Measurements from ENCODE around the gene ENTPD2. TPM values are rescaled to one million over a fixed set of nuclear protein-coding genes. Genes with fewer than 3 reads are reported as not detected.

Gene ENTPD2
- total and polyA plus RNA-seq, 8 donors, result 0.91 to 6.5 (median 2.7) TPM

DNA sequence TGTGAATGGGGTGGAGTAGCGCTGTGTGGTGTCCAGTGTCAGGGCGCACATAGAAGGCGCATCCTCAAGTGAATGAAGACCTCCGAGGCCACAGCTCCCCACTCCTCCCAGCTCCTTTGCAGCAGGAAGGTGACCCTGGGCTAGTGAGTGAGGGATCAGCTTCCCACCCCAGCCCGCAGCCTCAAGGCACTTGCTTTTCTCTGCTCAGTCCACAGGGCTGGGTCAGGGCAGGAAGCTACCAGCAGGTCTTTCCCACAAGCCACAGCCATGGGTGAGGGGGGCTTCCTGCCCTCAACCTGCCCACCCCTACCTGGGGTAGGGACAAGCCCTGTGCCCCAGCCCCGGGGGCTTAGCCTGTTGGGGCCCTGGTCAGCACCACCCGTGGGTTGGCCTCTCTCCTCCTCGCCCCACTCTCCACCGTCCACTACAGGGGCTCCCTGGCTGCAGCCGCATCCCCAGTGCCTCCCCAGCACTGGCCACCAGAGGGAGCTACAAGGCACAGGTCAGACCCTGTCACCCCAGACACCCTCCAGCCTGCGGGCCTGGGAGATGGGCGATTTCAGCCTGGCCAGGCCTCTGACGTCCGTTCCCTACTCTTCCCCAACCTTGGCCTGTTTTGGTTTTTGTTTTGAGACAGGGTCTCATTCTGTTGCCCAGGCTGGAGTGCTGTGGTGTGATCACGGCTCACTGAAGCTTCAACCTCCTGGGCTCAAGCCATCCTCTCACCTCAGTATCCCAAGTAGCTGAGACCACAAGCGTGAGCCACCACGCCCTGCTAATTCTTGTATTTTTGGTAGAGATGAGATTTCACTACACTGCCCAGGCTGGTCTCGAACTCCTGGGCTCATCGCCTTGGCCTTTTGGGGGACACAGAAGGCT lies 24.6 kb downstream of the ENTPD2 start:
- ATAC-seq (peak; percentile 59 to 76 (median 70)), DNase-seq (peak in 5 of 6 donors; percentile 66 to 92 (median 79)), FAIRE-seq (no peak)
- H3K27ac ChIP-seq, result no peak overlapping the region
- H3K36me3 ChIP-seq, result no peaks in the 10 kb centered on the region
- intact Hi-C loops (cut with DNase I), result loop anchor here in 1 of 3 donors (10.0 kb wide), 1 partner anchor 74 kb away; the partner anchor contains the start of gene LCN12
- WGBS, 2 donors, result 24 to 30% methylated on average over 19 of the region's 19 CpGs
- peaks cover 15 to 21% (median 17%) of the 10 kb centered on the region in 3 donors for H3K4me1 ChIP-seq
- no peaks in the 10 kb centered on the region for H3K9me3 ChIP-seq
- H3K27me3 ChIP-seq, result no peaks in the 10 kb centered on the region
- H3K4me3 ChIP-seq, result peak overlapping the region in 3 of 4 donors; percentile 49 to 68 (median 64)
- TF ChIP-seq, protein P1, sequence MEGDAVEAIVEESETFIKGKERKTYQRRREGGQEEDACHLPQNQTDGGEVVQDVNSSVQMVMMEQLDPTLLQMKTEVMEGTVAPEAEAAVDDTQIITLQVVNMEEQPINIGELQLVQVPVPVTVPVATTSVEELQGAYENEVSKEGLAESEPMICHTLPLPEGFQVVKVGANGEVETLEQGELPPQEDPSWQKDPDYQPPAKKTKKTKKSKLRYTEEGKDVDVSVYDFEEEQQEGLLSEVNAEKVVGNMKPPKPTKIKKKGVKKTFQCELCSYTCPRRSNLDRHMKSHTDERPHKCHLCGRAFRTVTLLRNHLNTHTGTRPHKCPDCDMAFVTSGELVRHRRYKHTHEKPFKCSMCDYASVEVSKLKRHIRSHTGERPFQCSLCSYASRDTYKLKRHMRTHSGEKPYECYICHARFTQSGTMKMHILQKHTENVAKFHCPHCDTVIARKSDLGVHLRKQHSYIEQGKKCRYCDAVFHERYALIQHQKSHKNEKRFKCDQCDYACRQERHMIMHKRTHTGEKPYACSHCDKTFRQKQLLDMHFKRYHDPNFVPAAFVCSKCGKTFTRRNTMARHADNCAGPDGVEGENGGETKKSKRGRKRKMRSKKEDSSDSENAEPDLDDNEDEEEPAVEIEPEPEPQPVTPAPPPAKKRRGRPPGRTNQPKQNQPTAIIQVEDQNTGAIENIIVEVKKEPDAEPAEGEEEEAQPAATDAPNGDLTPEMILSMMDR (IDR thresholded peaks at IDR 0.05), result peak; percentile 78 to 91 (median 88)

DNA sequence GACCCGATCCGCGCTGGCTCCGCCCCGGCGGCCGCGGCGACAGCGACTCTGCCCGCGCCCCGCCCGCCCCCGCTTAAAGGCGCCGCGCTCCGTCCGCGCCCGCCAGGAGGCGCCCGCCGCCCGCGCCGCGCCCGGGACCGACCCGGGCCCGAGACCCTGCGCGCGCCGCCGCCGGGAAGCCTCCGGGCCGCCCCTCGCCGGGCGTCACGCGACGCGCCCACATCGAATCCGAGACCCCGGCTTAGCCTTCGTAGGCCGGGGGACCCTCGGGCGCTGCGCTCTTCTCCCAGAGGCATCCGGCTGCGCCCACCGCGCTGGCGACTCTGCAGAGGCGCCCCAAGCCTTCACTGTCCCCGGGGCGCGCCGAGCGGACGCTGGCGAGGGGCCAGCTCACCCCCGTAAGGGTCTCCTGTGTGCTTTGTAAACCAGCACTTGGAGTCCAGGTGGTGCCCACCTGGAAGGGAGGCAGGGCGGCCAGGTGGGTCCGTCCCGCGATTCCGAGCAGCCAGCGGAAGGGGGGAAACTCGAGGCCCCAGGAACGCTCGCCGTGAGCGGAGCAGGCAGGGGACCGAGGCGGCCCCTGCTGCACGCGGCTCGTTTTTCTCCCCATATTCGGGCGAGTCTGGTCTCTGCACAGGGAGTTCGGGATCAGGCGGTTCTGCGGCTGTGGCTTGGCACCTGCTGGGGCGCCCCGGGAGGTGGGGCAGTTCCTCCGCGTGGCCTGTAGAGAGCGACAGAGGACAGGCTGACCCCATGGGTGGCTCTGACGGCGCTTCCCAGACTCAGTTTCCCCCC lies 25.4 kb downstream of the ENTPD2 start:
- ATAC-seq (peak; percentile 68 to 77 (median 72)), FAIRE-seq (no peak), DNase-seq (peak in 5 of 6 donors; percentile 59 to 90 (median 71))
- 0% methylated on average over 67 to 98 of the region's 98 CpGs for WGBS, 2 donors
- H3K27ac ChIP-seq, result peak overlapping the region; percentile 13 to 54 (median 30)
- H3K4me1 ChIP-seq, result peaks cover 15 to 21% (median 17%) of the 10 kb centered on the region in 3 donors
- no peaks in the 10 kb centered on the region for H3K9me3 ChIP-seq
- intact Hi-C loops (cut with DNase I), result loop anchor here in 1 of 3 donors (10.0 kb wide), 1 partner anchor 74 kb away; the partner anchor contains the start of gene LCN12
- no peaks in the 10 kb centered on the region for H3K27me3 ChIP-seq
- no peaks in the 10 kb centered on the region for H3K36me3 ChIP-seq
- TF ChIP-seq, protein P1 (IDR thresholded peaks at IDR 0.05), result peak in 2 of 4 donors; percentile 9 to 27
- H3K4me3 ChIP-seq, result peak overlapping the region; percentile 49 to 68 (median 58)

DNA sequence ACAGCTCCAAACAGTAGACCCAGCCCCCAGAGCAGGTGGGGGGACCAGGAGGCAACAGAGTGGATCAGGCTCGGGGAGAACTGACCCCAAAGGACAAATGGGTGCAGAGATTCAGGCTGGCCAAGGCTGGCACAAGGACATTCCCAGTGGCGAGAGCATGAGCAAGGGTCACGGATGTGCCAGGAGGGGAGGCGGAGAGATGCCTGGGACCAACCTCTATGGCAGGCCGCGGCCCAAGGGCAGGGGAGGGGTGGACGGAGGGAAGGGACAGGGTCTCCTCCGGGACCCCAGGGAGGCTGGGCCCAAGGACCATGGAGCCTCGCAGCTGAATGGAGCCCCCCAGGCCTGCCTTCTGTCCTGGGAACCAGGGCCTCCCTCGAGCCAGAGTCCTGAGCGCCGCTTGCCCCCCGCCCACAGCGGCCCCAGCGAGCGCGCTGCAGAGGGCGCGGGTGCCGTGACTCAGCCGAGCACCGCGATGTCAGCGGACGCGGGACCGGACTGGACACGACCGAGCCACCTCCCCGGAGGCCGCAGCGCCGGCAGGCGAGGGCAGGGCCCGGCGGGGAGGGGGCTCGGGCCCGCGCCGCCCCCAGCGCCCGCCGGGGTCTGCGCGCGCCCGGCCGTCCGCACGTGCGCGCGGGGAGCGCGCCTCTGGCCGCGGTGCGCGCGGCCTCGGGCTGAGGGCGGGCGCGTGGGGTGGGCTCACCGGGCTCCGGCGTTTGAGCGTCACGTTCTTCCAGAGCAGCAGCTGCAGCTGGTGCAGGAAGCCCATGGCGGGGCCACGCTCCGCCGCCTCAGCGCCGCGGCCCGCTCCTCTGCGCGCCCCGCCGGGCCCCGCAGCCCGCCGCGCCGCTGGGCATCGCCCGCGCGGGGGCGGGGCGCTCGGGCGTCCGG lies 26.2 kb downstream of the ENTPD2 start, which contains the start of gene ABCA2:
Gene ABCA2 (minus strand): TSS at position 869 of the 894 bp plus-strand sequence. CDS start 97 bp downstream, at position 772.
- TF ChIP-seq, protein P1 (IDR thresholded peaks at IDR 0.05), result no peak
- Histone ChIP-seq H3K36me3 (no peaks in the 10 kb centered on the region), H3K4me1 (peaks cover 15 to 21% (median 17%) of the 10 kb centered on the region in 3 donors), H3K4me3 (peak within 1 kb of the TSS; percentile 49 to 68 (median 58)), H3K9me3 (no peaks in the 10 kb centered on the region), H3K27me3 (no peaks in the 10 kb centered on the region), H3K27ac (peak within 1 kb of the TSS; percentile 13 to 54 (median 30))
- FAIRE-seq (no peak), ATAC-seq (no peak), DNase-seq (no peak)
- intact Hi-C loops (cut with DNase I), result loop anchor here in 1 of 3 donors (10.0 kb wide), 1 partner anchor 73 kb away; the partner anchor contains the start of gene LCN12
- 3% methylated on average over 48 to 95 of the region's 95 CpGs for WGBS, 2 donors

GRCh38 chr9:137026828-137027227 lies 27.0 kb downstream of the ENTPD2 start:
- intact Hi-C loops (cut with DNase I), result loop anchor here in 1 of 3 donors (10.0 kb wide), 1 partner anchor 72 kb away; the partner anchor contains the start of gene LCN12
- ATAC-seq, result peak; percentile 27 to 63 (median 46)
- peaks cover 15 to 21% (median 17%) of the 10 kb centered on the region in 3 donors for H3K4me1 ChIP-seq
- peak overlapping the region in 2 of 4 donors; percentile 17 to 28 for H3K27ac ChIP-seq
- 20 to 24% methylated on average over 4 of the region's 4 CpGs for WGBS, 2 donors
- peak overlapping the region in 2 of 4 donors; percentile 54 to 64 for H3K4me3 ChIP-seq
- peak; percentile 73 to 92 (median 80) for DNase-seq
- TF ChIP-seq, protein P1 (IDR thresholded peaks at IDR 0.05), result no peak
- H3K9me3 ChIP-seq, result no peaks in the 10 kb centered on the region
- no peak for FAIRE-seq
- H3K36me3 ChIP-seq, result no peaks in the 10 kb centered on the region
- no peaks in the 10 kb centered on the region for H3K27me3 ChIP-seq
